ENCODE results near the gene LNPEP.
"Not testable (repeated sequence)": the region's sequence is repeated elsewhere in the genome, so short reads cannot be mapped to it uniquely, and the experiment has no call there.

The LNPEP gene

GRCh38 chr5:97070234-97070633 is 134.4 kb downstream of the LNPEP start:
- DNase-seq, result no peak

GRCh38 chr5:97071101-97071500 is 135.2 kb downstream of the LNPEP start:
- no peak for DNase-seq

GRCh38 chr5:97071993-97072392 is 136.1 kb downstream of the LNPEP start:
- DNase-seq, result no peak

GRCh38 chr5:97072696-97073095 is 136.8 kb downstream of the LNPEP start:
- DNase-seq, result no peak

- DNase-seq, result no peak
Observed at GRCh38 chr5:97073420-97073819, 137.5 kb downstream of the LNPEP start.

GRCh38 chr5:97074859-97075489 is 139.1 kb downstream of the LNPEP start:
- DNase-seq, result peak; percentile 47

GRCh38 chr5:97075649-97076048 is 139.8 kb downstream of the LNPEP start:
- peak; percentile 91 for DNase-seq

GRCh38 chr5:97076098-97076497 is 140.2 kb downstream of the LNPEP start:
- DNase-seq, result no peak

- DNase-seq, result no peak
Observed at GRCh38 chr5:97077246-97077645, 141.4 kb downstream of the LNPEP start.

GRCh38 chr5:97078958-97079743 is 143.3 kb downstream of the LNPEP start:
- DNase-seq, result no peak

GRCh38 chr5:97084782-97085458 is 149.0 kb downstream of the LNPEP start:
- DNase-seq, result not testable (repeated sequence)

GRCh38 chr5:97085459-97086181 is 149.7 kb downstream of the LNPEP start:
- no peak for DNase-seq
